Adrenal gland (tissue), 5 donors: Measurements from ENCODE around the gene METTL15.

Experiments used
- POLR2A ChIP-seq, 2 donors: fragments of 450-650 bp; IDR thresholded peaks; one replicate each; pipeline ENCODE4 v1.6.1; 2017; ENCODE audit warnings: antibody characterized with exemption in 2 of 2, mild to moderate bottlenecking in 2 of 2, moderate library complexity in 1 of 2
- TF ChIP-seq, protein P1 (sequence below), 6 experiments: fragments of 450-650 bp in 4 of 6; fragments of 200-600 bp in 2 of 6; sonication (generic) in 1 of 6; IDR thresholded peaks; 1 replicate in 5 of 6; 2 replicates in 1 of 6; pipeline versions ENCODE4 v1.5.1 to v1.8.0; 2016 to 2021; ENCODE audit warnings: antibody characterized with exemption in 6 of 6, mild to moderate bottlenecking in 2 of 6, moderate library complexity in 1 of 6
- donor health status: DM: no; HTN: no; CAD: no.

DNA sequence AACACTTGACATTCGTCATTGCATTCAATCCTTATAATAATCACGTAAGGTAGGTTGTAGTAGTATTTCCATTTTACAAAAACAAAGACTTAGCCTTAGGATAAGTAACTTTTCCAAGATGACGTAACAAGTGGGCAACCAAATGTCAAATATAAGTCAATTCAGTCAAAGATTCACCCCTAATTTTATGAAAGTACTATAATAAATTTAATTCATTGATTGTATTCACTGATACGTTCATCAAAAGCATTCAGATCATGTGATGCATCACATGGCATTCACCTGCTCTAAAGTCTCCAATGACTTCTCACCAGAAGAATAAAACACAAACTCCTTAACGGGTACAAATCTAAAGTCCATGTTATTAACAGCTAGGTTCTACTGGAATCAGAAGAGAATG lies 2.3 kb upstream of the METTL15 start:
- TF ChIP-seq, protein P1, sequence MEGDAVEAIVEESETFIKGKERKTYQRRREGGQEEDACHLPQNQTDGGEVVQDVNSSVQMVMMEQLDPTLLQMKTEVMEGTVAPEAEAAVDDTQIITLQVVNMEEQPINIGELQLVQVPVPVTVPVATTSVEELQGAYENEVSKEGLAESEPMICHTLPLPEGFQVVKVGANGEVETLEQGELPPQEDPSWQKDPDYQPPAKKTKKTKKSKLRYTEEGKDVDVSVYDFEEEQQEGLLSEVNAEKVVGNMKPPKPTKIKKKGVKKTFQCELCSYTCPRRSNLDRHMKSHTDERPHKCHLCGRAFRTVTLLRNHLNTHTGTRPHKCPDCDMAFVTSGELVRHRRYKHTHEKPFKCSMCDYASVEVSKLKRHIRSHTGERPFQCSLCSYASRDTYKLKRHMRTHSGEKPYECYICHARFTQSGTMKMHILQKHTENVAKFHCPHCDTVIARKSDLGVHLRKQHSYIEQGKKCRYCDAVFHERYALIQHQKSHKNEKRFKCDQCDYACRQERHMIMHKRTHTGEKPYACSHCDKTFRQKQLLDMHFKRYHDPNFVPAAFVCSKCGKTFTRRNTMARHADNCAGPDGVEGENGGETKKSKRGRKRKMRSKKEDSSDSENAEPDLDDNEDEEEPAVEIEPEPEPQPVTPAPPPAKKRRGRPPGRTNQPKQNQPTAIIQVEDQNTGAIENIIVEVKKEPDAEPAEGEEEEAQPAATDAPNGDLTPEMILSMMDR (IDR thresholded peaks at IDR 0.05): no peak
- no peak for TF ChIP-seq POLR2A (IDR thresholded peaks at IDR 0.05)
